Measurements from ENCODE around the gene IFNAR2. TPM values are rescaled to one million over a fixed set of nuclear protein-coding genes. Genes with fewer than 3 reads are reported as not detected.

The IFNAR2 gene
- total RNA-seq, 1 experiment from 2014 or later = 36.1 TPM

DNA sequence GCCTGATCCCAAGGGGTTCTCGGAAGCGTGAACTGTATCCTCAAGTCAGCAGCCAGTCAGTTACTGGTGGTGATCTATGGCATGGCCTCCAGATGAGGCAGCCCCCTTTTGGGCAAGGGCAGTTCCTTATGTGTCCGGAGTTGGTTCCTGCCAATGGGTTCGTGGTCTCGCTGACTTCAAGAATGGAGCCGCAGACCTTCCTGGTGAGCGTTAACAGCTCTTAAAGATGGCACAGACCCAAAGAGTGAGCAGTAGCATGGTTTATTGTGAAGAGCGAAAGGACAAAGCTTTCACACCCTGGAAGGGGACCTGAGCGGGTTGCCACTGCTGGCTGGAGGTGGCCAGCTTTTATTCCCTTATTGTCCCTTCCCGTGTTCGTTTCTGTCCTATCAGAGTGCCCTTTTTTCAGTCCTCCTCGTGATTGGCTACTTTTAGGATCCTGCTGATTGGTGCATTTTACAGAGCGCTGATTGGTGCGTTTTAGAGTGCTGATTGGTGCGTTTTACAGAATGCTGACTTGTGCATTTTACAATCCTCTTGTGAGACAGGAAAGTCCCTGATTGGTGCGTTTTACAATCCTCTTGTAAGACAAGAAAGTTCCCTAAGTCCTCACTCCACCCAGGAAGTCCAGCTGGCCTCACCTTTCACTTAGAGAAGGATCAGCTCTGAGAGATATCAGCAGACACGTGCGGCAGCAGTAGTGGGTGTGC lies 27.5 kb downstream of the IFNAR2 start:
- peaks cover 13% of the 10 kb centered on the region for H3K9me3 Mint-ChIP-seq (ENCODE audit: unreplicated experiment)
- no peaks in the 10 kb centered on the region for H3K27me3 ChIP-seq (replicated peaks; ENCODE audit: control insufficient read depth, insufficient read depth, low read length)
- DNase-seq = no peak
- no peak overlapping the region for H3K27ac Mint-ChIP-seq (ENCODE audit: unreplicated experiment)
- CTCF ChIA-PET = no interaction called here
- TF ChIP-seq, protein P1, sequence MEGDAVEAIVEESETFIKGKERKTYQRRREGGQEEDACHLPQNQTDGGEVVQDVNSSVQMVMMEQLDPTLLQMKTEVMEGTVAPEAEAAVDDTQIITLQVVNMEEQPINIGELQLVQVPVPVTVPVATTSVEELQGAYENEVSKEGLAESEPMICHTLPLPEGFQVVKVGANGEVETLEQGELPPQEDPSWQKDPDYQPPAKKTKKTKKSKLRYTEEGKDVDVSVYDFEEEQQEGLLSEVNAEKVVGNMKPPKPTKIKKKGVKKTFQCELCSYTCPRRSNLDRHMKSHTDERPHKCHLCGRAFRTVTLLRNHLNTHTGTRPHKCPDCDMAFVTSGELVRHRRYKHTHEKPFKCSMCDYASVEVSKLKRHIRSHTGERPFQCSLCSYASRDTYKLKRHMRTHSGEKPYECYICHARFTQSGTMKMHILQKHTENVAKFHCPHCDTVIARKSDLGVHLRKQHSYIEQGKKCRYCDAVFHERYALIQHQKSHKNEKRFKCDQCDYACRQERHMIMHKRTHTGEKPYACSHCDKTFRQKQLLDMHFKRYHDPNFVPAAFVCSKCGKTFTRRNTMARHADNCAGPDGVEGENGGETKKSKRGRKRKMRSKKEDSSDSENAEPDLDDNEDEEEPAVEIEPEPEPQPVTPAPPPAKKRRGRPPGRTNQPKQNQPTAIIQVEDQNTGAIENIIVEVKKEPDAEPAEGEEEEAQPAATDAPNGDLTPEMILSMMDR (IDR thresholded peaks at IDR 0.05; ENCODE audit: insufficient read depth in 1 of 2, low read depth in 1 of 2, low read length in 1 of 2, severe bottlenecking in 1 of 2, unreplicated experiment in 1 of 2) = no peak
- no peaks in the 10 kb centered on the region for H3K27me3 Mint-ChIP-seq (ENCODE audit: insufficient read depth, unreplicated experiment)
- no TSS peak for BruUV-seq (replicated peaks)
- no peaks in the 10 kb centered on the region for H3K4me1 Mint-ChIP-seq (ENCODE audit: low read depth, unreplicated experiment)
- peaks cover 4% of the 10 kb centered on the region for H3K36me3 ChIP-seq (ENCODE audit: control insufficient read depth, insufficient read depth, low read length)
- POLR2A ChIA-PET = interaction anchor here (0.6 kb wide), 1 partner anchor 9 kb away, joined by 3 read pairs; the partner anchor contains the start of gene IL10RB
- no peaks in the 10 kb centered on the region for H3K9me3 ChIP-seq
- peaks cover 65% of the 10 kb centered on the region for H3K36me3 Mint-ChIP-seq (ENCODE audit: insufficient read depth, unreplicated experiment)
- intact Hi-C loops (cut with micrococcal nuclease; ENCODE audit: unreplicated experiment) = no loop called here
- H3K4me1 ChIP-seq = no peaks in the 10 kb centered on the region
- H3K4me3 Mint-ChIP-seq (ENCODE audit: unreplicated experiment) = no peak overlapping the region
- no peak overlapping the region for H3K4me3 ChIP-seq (ENCODE audit: low read depth, low read length)

DNA sequence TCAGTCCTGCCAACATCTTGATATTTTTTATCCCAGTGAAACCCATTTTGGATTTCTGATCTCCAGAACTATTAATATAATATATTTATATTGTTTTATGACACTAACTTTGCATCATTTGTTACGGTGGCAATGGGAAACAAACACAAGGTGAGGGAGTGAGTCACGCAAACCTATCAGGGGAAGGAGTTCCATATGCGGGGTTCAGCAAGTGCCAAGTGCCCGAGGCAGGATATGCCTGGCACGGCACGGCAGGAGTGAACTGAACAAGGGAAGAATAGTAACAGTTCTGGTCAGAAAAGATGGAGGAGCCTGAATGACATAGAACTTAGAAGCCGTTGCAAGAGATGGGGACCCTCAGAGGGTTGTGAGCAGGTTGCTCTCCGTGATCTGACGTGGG lies 28.7 kb downstream of the IFNAR2 start:
- Mint-ChIP-seq H3K9me3 (ENCODE audit: unreplicated experiment) (peaks cover 13% of the 10 kb centered on the region), H3K4me1 (ENCODE audit: low read depth, unreplicated experiment) (no peaks in the 10 kb centered on the region), H3K27me3 (ENCODE audit: insufficient read depth, unreplicated experiment) (no peaks in the 10 kb centered on the region), H3K4me3 (ENCODE audit: unreplicated experiment) (no peak overlapping the region), H3K27ac (ENCODE audit: unreplicated experiment) (no peak overlapping the region), H3K36me3 (ENCODE audit: insufficient read depth, unreplicated experiment) (peaks cover 62% of the 10 kb centered on the region)
- TF ChIP-seq, protein P1 (IDR thresholded peaks at IDR 0.05; ENCODE audit: insufficient read depth in 1 of 2, low read depth in 1 of 2, low read length in 1 of 2, severe bottlenecking in 1 of 2, unreplicated experiment in 1 of 2) = no peak
- BruUV-seq (replicated peaks) = no TSS peak
- Histone ChIP-seq H3K36me3 (ENCODE audit: control insufficient read depth, insufficient read depth, low read length) (peaks cover 7% of the 10 kb centered on the region), H3K27me3 (replicated peaks; ENCODE audit: control insufficient read depth, insufficient read depth, low read length) (no peaks in the 10 kb centered on the region), H3K4me1 (no peaks in the 10 kb centered on the region), H3K4me3 (ENCODE audit: low read depth, low read length) (no peak overlapping the region), H3K9me3 (no peaks in the 10 kb centered on the region)
- CTCF ChIA-PET = no interaction called here
- POLR2A ChIA-PET = no interaction called here
- intact Hi-C loops (cut with micrococcal nuclease; ENCODE audit: unreplicated experiment) = no loop called here
- no peak for DNase-seq

DNA sequence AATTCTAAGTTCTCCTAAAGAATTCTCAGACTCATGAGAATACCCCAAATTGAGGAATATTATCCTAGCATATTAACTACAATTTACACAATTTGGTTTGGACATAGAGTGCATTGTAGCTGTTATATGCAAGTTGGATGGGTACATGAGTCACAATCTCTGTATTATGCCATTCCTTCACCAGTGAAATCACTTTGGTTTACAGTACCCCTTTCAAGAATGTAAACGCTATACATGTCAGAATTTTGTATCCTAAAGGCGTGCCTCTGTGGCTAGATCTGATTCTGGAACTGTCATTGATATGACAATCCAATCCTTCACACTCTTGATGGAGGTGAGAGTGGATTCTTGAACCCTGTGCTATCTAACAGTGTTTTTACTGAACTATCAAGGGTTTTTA lies 29.7 kb downstream of the IFNAR2 start:
- Mint-ChIP-seq H3K27ac (ENCODE audit: unreplicated experiment) (no peak overlapping the region), H3K36me3 (ENCODE audit: insufficient read depth, unreplicated experiment) (peaks cover 61% of the 10 kb centered on the region), H3K9me3 (ENCODE audit: unreplicated experiment) (peaks cover 13% of the 10 kb centered on the region), H3K4me1 (ENCODE audit: low read depth, unreplicated experiment) (no peaks in the 10 kb centered on the region), H3K27me3 (ENCODE audit: insufficient read depth, unreplicated experiment) (no peaks in the 10 kb centered on the region), H3K4me3 (ENCODE audit: unreplicated experiment) (no peak overlapping the region)
- ChIA-PET POLR2A (no interaction called here), CTCF (no interaction called here)
- H3K36me3 ChIP-seq (ENCODE audit: control insufficient read depth, insufficient read depth, low read length) = peaks cover 7% of the 10 kb centered on the region
- no peaks in the 10 kb centered on the region for H3K9me3 ChIP-seq
- no peaks in the 10 kb centered on the region for H3K27me3 ChIP-seq (replicated peaks; ENCODE audit: control insufficient read depth, insufficient read depth, low read length)
- no TSS peak for BruUV-seq (replicated peaks)
- DNase-seq = no peak
- intact Hi-C loops (cut with micrococcal nuclease; ENCODE audit: unreplicated experiment) = no loop called here
- H3K4me1 ChIP-seq = no peaks in the 10 kb centered on the region
- no peak overlapping the region for H3K4me3 ChIP-seq (ENCODE audit: low read depth, low read length)
- TF ChIP-seq, protein P1 (IDR thresholded peaks at IDR 0.05; ENCODE audit: insufficient read depth in 1 of 2, low read depth in 1 of 2, low read length in 1 of 2, severe bottlenecking in 1 of 2, unreplicated experiment in 1 of 2) = no peak

Measured in Caco-2 (cell line).